NCI-H748 (cell line): ENCODE data around the gene NELL1.

ENCODE experiments used
- DNase-seq: peaks from one replicate; lab custom pipeline; 2025; ENCODE audit not compliant: unreplicated experiment; lab: John Stamatoyannopoulos, UW

Gene NELL1

DNA sequence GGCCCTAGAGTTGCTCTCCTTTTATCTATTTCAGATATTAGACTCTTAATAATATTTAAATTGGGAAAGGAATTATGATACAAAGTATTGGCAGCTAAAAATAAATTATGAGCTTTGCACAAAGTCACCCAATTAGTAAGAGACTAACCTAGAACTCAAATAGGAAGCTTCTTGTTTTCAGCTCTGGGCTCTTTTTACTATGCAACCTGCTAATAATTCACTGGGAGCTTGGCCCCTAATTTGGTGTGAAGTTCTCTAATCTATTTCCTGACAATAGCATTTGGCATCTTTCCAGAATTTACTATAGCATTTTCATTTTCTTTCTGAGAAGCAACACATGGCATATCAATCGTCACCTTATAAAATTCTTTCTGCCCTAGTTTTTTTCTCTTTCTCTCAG, 795.8 kb downstream of the NELL1 start:
- peak; percentile 37 for DNase-seq

DNA sequence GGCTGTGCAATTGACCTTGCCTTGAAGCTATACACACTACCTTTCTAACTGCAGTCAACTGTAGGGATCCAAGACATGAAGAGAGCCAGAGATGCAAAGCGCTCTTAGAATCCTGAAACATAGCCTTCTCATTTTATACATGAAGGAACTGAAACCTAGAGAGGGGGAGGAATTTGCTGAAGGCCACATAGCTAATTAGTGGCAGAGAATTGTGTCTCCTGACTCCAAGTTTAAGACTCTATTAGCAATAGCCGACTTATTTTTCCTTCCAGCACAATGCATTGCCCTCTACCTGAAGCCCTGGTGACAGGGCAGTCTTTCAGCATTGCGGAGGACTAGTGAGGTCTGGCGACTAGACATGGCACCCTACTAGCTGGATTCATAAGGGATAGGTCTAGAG, 796.5 kb downstream of the NELL1 start:
- no peak for DNase-seq

DNA sequence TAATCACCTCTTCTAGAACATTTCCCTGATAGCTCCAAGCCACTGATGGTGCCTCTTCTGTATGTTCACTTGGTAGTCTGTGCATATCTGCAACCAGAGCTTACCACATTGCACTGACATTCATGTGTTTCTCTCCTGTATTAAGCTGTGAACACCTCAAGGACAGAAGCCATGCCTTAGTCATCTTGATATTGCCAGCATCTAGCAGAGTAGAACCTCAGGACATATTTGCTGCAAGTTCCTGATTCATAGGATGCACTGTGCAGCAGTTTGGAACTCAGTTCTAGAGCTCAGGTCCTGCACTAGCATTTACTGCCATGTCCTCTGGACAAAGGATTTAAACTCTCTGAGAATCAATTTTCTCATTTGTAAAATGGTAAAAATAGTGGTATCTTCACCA, 801.1 kb downstream of the NELL1 start:
- DNase-seq: no peak

DNA sequence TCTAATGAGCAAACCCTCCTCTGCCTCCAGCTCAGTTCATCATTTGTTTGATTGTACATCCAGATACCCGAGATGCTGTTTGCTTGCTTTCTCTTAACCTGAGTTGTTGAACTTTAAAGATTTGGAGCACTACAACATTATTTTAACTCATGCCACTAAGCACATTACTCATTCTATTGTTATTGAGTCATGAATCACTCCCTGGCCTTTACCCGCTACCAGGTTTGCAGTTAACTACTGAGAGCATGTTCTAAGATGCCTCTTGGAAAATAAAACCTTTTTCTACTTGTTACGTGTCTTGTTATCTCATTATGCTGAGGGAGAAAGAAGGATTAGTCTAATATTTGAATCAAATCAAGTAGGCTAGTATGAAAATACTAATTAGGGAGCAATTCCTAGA, 802.9 kb downstream of the NELL1 start:
- DNase-seq: no peak

DNA sequence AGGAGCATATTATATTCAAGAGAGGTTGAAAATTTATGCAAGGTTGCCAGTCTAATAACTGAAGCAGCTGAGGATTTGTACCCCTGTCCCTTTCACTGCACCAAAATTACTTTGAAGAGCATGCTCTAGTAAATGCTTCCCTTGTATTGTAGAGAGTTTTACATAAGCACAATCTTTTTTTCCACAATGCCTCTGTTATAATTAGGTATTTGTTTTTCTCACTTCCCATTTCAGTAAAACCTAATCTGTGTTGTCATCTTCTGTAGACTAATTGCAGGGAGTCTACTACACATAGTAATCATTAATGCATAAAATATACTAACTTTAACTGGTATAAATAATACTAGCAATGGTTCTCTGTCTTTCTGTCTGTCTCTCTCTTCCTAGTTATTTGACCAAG, 805.1 kb downstream of the NELL1 start:
- no peak for DNase-seq

DNA sequence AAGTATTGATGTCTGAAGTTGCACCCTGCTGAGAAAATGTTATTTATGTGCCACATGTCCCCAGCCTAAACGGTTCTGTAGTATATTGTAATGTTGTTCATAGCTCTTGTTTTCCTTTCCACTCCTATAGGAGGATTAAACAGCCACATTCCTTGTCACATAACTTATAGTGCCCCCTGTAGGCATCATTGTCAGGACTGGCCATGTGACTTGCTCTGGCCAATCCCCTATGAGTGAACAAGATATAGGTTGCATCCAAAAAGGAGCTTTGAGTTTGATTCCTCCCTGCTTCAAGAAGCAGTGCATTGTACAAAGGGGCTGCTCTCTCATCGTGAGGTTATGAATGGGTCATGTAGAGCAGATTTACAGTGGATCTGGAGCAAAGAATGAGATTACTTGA, 805.9 kb downstream of the NELL1 start:
- no peak for DNase-seq

DNA sequence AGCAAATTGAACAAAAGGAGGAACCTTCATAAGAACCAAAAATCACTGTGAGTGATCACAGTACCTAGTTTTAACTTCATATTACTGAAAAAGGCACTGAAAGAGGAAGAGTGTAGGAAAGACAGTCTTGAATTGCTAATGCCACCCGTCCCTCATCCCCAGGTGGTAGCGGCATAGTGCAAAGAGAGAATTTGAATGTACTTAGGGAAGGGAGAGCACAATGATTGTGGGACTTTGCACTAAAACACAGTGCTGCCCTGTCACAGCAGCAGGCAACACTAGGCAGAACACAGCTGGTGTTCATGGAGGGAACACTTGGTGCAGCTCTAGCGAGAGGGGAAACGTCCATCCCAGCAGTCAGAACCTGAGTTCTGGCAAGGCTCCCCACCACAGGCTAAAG, 807.2 kb downstream of the NELL1 start:
- DNase-seq: no peak

DNA sequence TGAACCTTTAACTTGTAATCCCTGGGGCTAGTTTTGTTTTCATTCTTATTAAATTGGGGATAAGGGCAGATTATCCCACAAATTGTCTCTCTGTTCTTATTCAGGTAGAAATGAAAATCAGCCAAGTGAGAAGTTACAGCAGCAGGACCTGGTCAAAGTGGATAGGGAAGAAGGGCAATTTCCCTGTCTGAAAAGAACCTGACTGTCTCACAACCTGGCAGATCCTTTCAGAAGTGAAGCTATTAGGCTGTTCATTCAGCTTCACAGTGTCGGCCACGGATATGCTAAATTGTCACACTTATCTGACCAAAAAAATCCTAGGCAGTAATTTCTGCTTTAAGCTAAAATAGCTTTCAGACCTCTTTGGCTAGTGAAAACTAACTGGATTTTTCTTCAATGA, 810.9 kb downstream of the NELL1 start:
- DNase-seq: no peak

DNA sequence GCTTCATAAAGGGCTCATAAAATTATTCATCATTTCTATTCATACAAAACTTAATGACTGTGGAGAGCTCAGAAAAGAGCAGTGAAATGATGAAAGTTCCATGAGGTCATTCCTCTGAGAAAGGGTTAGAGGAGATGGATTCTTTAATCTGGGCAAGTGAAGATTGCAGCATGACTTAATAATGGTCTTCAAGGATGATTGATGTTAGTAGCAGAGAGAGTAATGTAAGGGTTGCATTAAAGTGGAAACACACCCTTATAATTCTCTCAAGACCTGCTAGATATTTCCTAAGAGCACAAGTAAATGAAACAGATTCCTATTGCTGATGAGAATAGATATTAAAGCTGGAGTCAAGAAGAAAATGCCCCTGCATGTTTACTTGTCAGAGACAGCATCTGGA, 811.9 kb downstream of the NELL1 start:
- no peak for DNase-seq

DNA sequence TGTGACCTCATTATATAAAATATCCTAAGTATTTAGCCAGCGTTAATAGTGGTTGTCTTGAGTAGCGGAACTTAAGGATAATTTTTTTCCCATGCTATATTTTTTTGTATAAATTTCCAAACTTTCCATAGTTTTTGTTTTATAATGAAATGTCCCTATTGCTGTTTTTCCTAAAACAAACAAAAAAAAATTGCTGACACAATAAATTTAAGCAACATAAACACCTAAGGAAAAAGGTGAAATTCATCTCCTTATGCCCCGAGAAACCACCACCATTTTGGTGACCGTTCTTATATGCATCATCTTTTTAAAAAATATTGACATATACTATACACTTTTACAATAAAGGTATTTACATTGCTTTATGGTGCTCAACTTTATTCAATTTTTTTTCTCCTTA, 814.7 kb downstream of the NELL1 start:
- DNase-seq: no peak

DNA sequence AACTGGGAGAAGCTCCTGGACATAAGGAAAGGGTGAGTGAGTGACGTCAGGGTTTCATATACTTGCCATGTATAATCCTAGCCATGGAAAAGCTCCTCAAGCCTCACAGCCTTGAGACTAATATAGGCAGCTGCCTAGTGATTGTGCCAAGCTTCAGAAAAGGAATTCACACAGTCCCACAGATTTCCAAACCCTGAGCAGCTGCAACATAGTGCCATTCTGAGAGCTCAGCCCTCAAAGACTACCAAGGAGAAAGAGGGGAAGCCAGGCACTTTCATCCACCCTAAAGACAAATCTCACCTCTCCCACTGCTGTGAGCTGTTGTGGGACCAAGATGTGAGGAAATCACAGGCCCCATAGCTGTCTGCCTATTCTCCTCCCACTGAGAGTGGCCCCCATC, 815.6 kb downstream of the NELL1 start:
- DNase-seq: no peak

DNA sequence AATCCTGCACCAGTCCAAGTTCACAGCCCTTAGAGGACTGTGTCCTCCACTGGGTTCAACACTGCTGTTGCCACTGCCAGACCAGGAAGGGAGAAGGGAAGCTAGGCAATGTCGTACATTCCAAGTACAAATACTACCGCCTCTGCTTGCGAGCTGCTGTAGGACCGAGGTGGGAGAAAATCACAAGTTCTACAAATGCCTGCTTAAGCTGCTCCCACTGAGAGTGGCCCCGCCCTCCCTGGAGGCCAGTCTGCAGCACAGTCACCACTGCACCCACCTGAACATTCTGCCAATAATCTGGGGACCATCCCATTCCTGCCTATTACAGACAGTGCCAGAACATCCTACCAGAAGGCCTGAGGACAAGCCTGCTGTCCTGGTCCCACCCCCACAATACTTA, 816.0 kb downstream of the NELL1 start:
- no peak for DNase-seq

DNA sequence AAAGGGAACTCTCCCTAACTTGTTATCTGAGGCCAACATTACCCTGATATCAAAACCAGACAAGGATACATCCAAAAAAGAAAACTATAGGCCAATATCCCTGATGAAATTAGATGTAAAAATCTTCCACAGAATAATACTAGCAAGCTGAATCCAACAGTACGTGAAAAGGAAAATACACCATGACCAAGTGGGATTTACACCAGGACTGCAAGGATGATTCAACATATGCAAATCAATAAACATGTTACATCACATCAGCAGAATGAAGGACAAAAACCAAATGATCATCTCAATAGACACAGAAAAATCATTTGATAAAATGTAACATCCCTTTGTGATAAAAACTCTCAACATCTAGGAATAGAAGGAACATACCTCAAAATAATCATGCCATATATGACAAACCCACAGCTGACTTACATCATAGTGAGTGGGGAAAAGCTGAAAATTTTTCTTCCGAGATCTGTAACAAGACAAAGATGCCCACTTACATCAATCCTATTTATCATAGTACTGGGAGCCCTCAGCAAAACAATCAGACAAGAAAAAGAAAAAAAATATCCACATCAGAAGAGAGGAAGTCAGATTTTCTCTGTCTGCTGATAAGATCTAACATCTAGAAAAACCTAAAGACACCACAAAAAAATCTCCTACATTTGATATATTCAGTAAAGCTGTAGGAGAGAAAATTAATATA, 820.2 kb downstream of the NELL1 start:
- no peak for DNase-seq

DNA sequence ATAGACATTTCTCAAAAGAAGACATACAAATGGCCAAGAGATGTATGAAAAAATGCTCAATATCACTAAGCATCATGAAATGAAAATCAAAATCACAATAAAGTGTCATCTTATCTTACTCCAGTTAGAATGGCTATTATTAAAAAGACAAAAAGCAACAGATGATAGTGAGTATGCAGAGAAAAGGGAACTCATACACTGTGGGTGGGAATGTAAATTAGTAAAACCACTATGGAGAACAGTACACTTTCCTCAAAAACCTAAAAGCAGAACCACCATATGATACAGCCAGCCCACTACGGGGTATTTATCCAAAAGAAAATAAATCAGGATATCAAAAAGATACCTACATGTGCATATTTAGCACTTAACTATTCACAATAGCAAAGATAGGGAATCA, 823.5 kb downstream of the NELL1 start:
- DNase-seq: no peak

DNA sequence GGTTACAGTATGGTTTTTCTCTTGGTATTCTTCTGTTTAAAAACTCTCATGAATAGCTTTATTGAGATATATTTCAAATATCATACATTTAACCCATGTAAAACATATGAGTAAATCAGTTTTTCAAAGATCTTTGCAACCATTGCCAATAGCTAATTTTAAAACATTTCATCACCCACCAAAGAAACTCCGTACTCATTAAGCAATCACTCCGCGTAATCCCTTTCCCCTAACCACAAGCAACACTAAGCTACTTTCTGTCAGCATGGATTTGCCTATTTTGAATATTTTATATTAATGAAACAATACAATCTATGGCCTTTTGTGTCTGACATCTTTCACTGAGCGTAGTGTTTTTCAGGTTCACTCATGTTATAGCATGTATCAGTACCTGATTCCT, 825.6 kb downstream of the NELL1 start:
- DNase-seq: no peak

DNA sequence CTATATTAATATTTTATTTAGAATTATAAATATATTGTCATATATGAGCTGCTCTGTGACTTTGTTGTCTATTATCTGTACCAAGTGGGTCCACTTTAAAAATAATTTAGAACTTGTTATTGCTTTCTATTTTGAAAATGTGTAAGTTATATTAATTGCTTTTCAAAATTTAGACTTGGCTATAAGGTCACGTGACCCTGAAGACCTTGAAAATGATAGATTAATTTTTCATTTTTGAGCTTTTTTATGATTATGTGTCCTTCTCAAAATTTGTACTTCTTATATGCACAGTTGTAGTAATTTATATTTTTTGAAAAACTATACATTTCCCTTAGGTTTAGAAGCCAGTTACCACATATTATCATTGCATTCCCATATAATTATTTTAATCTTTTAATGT, 826.5 kb downstream of the NELL1 start:
- no peak for DNase-seq

DNA sequence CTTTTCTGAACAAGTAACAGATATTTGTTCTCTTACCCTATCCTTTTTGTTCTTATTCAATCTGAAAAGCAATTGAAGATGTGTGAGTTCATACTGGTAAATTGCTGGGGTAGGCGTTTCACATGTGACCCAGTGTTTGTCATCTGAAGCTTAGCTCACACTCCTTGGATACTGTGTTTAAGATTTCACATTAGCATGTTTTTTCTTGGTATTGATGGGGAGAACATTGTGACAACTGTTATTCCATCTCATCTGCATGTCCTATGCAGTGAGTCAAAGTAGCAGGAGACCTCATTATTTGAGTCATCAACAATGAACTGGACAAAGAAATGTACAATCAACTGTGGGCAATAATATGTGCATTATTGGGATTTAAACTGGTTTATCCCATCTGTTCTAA, 831.9 kb downstream of the NELL1 start:
- DNase-seq: no peak

DNA sequence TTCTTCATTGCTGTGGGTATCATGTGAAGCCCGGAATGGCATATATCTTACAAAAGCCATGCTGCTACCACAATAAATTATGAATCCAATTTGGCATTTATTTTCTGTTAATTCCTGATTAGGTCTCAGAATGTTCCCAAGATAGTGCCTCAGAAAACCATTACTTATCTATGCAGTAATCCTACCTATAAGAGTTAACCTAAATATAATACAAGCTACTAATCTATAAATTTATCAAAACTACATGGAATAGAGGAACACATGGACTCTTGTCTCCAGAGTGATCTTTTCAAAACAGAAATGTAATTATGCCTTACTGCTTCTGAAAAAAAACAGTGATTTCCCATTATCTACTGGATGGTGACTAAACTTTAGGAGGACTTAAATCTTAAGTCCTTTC, 835.7 kb downstream of the NELL1 start:
- DNase-seq: no peak

DNA sequence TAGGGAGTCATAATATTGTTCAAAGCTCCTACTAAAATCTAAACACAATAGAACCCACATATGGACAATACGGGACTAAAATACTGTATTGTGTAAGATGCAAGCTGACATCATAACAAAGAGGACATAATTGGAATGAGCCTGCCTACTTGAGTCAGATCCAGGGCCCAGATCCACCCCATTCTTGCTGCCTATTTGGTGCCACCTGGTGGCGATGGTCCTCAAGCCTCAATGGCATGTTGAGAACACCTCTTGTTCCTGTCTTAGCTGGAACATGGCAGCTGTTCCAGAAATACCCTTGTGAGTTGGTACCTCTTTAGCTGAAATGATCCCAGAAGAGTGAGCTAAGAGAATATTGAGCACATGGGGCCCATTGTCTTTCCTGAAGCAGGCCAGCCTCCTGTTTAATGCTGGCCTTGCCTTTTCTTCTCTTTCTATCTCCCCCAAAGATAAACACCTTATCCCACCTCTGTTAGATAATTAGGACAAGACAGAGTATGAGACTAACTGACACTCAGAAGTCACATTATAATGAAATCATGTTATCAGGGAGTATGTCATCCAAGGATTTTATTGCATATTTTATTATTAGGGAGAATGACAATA, 842.6 kb downstream of the NELL1 start:
- DNase-seq: peak; percentile 91

DNA sequence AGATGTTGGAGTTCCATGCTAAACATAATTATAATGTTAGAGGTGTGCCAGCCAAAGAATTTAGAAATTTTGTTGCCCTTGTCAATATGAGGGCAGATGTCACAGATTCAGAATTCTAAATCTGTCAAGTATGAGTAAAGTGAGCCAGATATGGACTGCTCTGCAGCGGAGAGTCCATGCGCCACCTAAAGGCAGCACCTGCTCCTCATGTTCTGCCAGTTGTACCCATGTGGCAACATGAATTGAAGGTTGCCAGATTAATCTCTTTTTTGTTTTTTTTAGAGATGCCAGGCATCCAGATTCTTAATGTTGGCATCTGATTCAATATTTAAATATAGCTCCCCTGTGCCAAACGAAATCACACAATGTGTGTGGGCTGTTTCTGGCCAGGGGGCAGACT, 844.9 kb downstream of the NELL1 start:
- DNase-seq: peak; percentile 25

DNA sequence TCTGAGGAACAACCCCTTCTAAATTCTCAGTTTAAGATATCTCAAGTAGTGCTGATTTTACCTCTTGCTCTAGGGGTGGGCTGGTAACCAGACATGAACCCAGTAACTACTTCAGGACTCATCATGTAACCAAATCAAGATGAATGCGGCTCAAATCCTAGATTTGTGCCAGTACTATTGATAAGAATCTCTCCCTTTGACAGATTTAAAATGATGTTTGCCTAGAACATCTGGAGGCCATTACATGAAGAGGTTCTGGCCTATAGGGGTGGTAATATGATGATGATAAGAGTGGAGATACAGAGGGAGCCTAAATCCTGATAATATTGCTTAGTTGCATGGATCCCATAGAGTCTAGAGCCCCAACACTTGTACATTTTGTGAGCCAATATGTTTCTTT, 850.9 kb downstream of the NELL1 start:
- no peak for DNase-seq

DNA sequence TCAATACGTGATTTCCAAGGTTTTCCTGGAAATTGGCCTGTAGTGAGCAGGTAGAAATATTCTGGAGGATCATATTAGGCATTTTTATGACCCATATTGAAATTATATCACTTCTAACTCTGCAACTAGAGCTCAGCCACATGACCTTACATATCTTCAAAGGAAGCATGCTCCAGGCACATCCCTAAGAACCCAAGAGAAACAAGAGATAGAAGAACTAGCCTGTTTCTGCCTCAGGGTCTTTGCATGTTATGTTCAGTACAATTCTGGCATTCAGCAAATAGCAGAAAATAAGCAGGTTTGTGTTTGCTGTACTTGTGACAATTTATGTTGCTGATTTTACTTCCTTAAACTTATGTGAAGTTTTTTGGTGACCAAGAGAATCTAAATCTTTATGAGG, 859.8 kb downstream of the NELL1 start:
- no peak for DNase-seq

DNA sequence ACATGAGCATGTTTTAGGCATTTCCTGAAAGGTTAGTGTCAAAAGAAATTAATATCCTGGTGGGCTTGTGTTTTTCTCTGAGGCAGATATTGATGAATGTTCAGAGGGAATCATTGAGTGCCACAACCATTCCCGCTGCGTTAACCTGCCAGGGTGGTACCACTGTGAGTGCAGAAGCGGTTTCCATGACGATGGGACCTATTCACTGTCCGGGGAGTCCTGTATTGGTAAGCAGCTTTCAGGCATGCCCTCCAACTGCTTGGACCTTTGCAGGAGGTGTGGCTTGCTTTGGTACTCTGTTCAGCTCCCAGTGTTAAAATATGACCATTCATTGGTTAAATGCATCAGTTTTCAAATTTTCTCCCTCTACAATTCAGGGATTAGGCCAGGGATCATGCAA, 864.9 kb downstream of the NELL1 start:
- DNase-seq: peak; percentile 51
